T47D (cell line): ENCODE measurements around the gene MAP2K7.
"Not testable (repeated sequence)": the region's sequence is repeated elsewhere in the genome, so short reads cannot be mapped to it uniquely, and the experiment has no call there.

ENCODE experiments used
- DNase-seq, 2 experiments: peaks; one replicate each; pipeline versions ENCODE4 v3.0.0 to v3.0.0-alpha.2; 2011 to 2012; ENCODE audit warnings: low read depth in 1 of 2, low spot score in 1 of 2
- JUND ChIP-seq: IDR thresholded peaks from 2 replicates; pipeline ENCODE4 v1.6.1; 2012; ENCODE audit warnings: low read depth
- in situ Hi-C: cut with HindIII; loops from 2 replicates; pipeline ENCODE4 v1.10.0; 2016; ENCODE audit warnings: low sequenced_read_pairs, low pct_unique_long_range_greater_than_20kb

Gene MAP2K7

GRCh38 chr19:7903244-7904073, at the start of gene MAP2K7:
Gene MAP2K7, plus strand, starts transcription at chr19:7903877. Its CDS starts 68 bp downstream, at chr19:7903945.
- DNase-seq: peak; percentile 90 to 98
- in situ Hi-C loops: no loop called here
- TF ChIP-seq JUND: no peak

- DNase-seq: no peak
- no peak for TF ChIP-seq JUND
- in situ Hi-C loops: no loop called here
Measured at GRCh38 chr19:7855426-7856108, 48.1 kb upstream of the MAP2K7 start.

- in situ Hi-C loops: no loop called here
- no peak for DNase-seq
- TF ChIP-seq JUND: no peak
Measured at GRCh38 chr19:7856109-7856591, 47.5 kb upstream of the MAP2K7 start.

GRCh38 chr19:7856679-7857663, 46.7 kb upstream of the MAP2K7 start:
- no peak for TF ChIP-seq JUND
- in situ Hi-C loops: no loop called here
- no peak for DNase-seq

- in situ Hi-C loops: no loop called here
- no peak for TF ChIP-seq JUND
- DNase-seq: no peak
Measured at GRCh38 chr19:7857727-7858108, 46.0 kb upstream of the MAP2K7 start.

- DNase-seq: no peak
- no peak for TF ChIP-seq JUND
- in situ Hi-C loops: no loop called here
Measured at GRCh38 chr19:7858109-7858770, 45.4 kb upstream of the MAP2K7 start.

- in situ Hi-C loops, DNase-seq: not testable (repeated sequence)
Measured at GRCh38 chr19:7859087-7859486, 44.6 kb upstream of the MAP2K7 start.

GRCh38 chr19:7859831-7860713, 43.6 kb upstream of the MAP2K7 start:
- no peak for DNase-seq
- in situ Hi-C loops: no loop called here
- TF ChIP-seq JUND: no peak

- in situ Hi-C loops: no loop called here
- no peak for TF ChIP-seq JUND
- DNase-seq: no peak
Measured at GRCh38 chr19:7860714-7861618, 42.7 kb upstream of the MAP2K7 start.

- no peak for TF ChIP-seq JUND
- in situ Hi-C loops: no loop called here
- DNase-seq: no peak
Measured at GRCh38 chr19:7861619-7862412, 41.9 kb upstream of the MAP2K7 start.
